A673 (cell line): ENCODE measurements around the gene PLPPR3. TPM values are rescaled to one million over a fixed set of nuclear protein-coding genes. Genes with fewer than 3 reads are reported as not detected.

Experiments
- BruUV-seq: library from RNA; stranded (reverse); fragments of 400-500 nt; replicated peaks from 2 replicates; lab custom pipeline; 2021; lab: Mats Ljungman, UMichigan
- CTCF ChIA-PET: fragments of 300-600 bp; sonication (Branson Sonifier 250); formaldehyde crosslinking; loops from one replicate; lab custom pipeline; 2022; ENCODE audit warnings: antibody characterized with exemption; lab: Charles Lee
- POLR2A ChIA-PET: fragments of 300-600 bp; sonication (Branson Sonifier 250); formaldehyde crosslinking; loops from one replicate; lab custom pipeline; 2022; ENCODE audit warnings: antibody characterized with exemption; ENCODE audit not compliant: low non-redundant PET; lab: Charles Lee
- DNase-seq: peaks from one replicate; pipeline ENCODE4 v3.0.0-alpha.2; 2015; ENCODE audit warnings: low spot score
- H3K27ac ChIP-seq: fragments of 200-600 bp; sonication (generic); 2 replicates; pipeline ENCODE4 v1.5.1; 2016; ENCODE audit warnings: mixed run types, low read depth, mild to moderate bottlenecking, mixed read lengths, antibody characterized with exemption, low read length; ENCODE audit not compliant: poor library complexity, severe bottlenecking
- H3K27me3 ChIP-seq: fragments of 200-600 bp; sonication (generic); replicated peaks from 2 replicates; pipeline ENCODE4 v1.6.1; 2017; ENCODE audit warnings: mixed run types, low read depth, mild to moderate bottlenecking, mixed read lengths, antibody characterized with exemption, low read length; ENCODE audit not compliant: insufficient read depth, poor library complexity
- H3K36me3 ChIP-seq: fragments of 200-600 bp; sonication (generic); 2 replicates; pipeline ENCODE4 v1.6.1; 2016; ENCODE audit warnings: mixed run types, mild to moderate bottlenecking, mixed read lengths, antibody characterized with exemption, low read length; ENCODE audit not compliant: insufficient read depth, poor library complexity, severe bottlenecking
- H3K4me1 ChIP-seq: fragments of 200-600 bp; sonication (generic); 2 replicates; pipeline ENCODE4 v1.6.1; 2017; ENCODE audit warnings: mixed run types, mild to moderate bottlenecking, mixed read lengths, antibody characterized with exemption, low read length; ENCODE audit not compliant: insufficient read depth, poor library complexity, severe bottlenecking
- H3K4me3 ChIP-seq: fragments of 200-600 bp; sonication (generic); 2 replicates; pipeline ENCODE4 v1.5.1; 2016; ENCODE audit warnings: low read depth, mixed run types, mild to moderate bottlenecking, mixed read lengths, low read length; ENCODE audit not compliant: poor library complexity, severe bottlenecking
- H3K9me3 ChIP-seq: fragments of 200-600 bp; sonication (generic); 2 replicates; pipeline ENCODE4 v1.6.1; 2016; ENCODE audit warnings: mixed run types, low read depth, mild to moderate bottlenecking, mixed read lengths, antibody characterized with exemption, low read length; ENCODE audit not compliant: poor library complexity, severe bottlenecking
- CTCF ChIP-seq: fragments of 300-800, 200-600 bp; sonication (generic); conservative IDR thresholded peaks from 2 replicates; pipeline ENCODE4 v1.5.1; 2017; ENCODE audit warnings: low read depth, mild to moderate bottlenecking, antibody characterized with exemption, low read length, moderate library complexity, mixed read lengths
- EZH2 ChIP-seq: fragments of 200-600 bp; sonication (generic); IDR thresholded peaks from 2 replicates; pipeline ENCODE4 v1.6.1; 2017; ENCODE audit warnings: borderline replicate concordance, low read depth, mild to moderate bottlenecking, mixed read lengths, antibody characterized with exemption, low read length; ENCODE audit not compliant: poor library complexity, severe bottlenecking
- intact Hi-C: fragments of 100-400 bp; cut with micrococcal nuclease; formaldehyde crosslinking; loops from one replicate; pipeline ENCODE4 v1.10.0; 2022; ENCODE audit not compliant: unreplicated experiment
- total RNA-seq: library from RNA; stranded (reverse); gene quantifications from 2 replicates; pipeline ENCODE4 v1.2.3, GENCODE V29; 2021

PLPPR3 gene
- total RNA-seq, 1 experiment from 2014 or later, result 13.3 TPM

DNA sequence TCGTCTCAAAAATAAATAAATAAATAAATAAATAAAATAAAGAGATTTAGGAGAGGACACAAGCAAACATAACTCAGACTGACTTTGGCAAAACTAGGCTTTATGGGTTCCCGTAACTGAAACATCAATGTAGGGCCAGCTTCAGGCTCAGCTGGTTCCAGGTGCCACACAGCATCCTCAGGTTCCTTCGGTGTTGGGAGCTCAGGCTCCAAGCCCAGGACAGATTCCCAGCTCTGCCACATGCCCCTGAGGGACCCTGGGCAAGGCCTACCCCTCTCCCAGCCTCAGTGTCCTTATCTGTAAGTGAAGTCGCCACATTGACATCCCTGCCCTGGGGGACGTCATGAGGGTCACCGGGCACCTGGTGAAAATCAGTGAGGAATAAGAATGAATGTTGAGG is 52.1 kb downstream of the PLPPR3 start:
- POLR2A ChIA-PET, result no interaction called here

GRCh38 chr19:768424-768823 is 53.3 kb downstream of the PLPPR3 start:
- DNase-seq, result no peak
- no TSS peak for BruUV-seq
- no peaks in the 10 kb centered on the region for H3K27me3 ChIP-seq
- no peak overlapping the region for H3K27ac ChIP-seq
- no peaks in the 10 kb centered on the region for H3K4me1 ChIP-seq
- TF ChIP-seq EZH2, result no peak
- no peak for TF ChIP-seq CTCF
- no peaks in the 10 kb centered on the region for H3K9me3 ChIP-seq
- intact Hi-C loops, result no loop called here
- POLR2A ChIA-PET, result no interaction called here
- no peaks in the 10 kb centered on the region for H3K36me3 ChIP-seq
- H3K4me3 ChIP-seq, result no peak overlapping the region
- CTCF ChIA-PET, result no interaction called here

More for the DNA sequence above, 52.1 kb downstream of the PLPPR3 start:
- no TSS peak for BruUV-seq
- H3K4me3 ChIP-seq, result no peak overlapping the region
- CTCF ChIA-PET, result interaction anchor here (0.5 to 1.2 kb wide), 4 partner anchors 14 to 213 kb away, joined by 3 to 15 read pairs (median 7); no protein-coding TSS in a partner anchor
- H3K27ac ChIP-seq, result no peak overlapping the region
- no peaks in the 10 kb centered on the region for H3K27me3 ChIP-seq
- H3K4me1 ChIP-seq, result no peaks in the 10 kb centered on the region
- intact Hi-C loops, result loop anchor here (2.0 to 5.0 kb wide), 3 partner anchors 93 to 213 kb away; partner anchors contain the start of gene WDR18
- no peaks in the 10 kb centered on the region for H3K36me3 ChIP-seq
- no peak for TF ChIP-seq EZH2
- TF ChIP-seq CTCF, result no peak
- DNase-seq, result no peak
- no peaks in the 10 kb centered on the region for H3K9me3 ChIP-seq

DNA sequence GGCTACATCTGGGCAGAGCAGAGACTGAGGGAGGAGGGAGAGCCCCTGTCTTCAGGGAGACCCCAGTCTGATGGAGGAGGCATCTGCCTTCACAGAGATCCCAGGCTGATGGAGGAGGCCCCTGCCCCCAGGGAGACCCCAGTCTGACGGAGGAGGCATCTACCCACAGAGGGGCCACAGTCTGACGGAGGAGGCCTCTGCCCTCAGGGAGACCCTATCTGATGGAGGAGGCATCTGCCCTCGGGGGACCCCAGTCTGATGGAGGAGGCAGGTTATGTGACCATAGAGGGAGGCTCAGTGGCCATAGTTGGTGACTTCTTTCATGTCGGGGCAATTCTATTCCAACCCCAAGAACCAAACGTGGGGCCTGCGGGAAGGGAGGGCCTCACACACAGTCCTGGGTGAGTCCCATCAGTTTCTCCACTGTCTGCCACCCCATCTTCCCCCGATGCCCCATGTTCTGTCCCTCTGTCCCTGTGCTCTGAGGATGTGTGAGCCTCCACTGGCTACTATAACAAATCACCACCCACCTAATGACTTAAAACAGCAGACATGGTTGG is 56.5 kb downstream of the PLPPR3 start:
- Histone ChIP-seq H3K27ac (no peak overlapping the region), H3K4me1 (no peaks in the 10 kb centered on the region), H3K9me3 (no peaks in the 10 kb centered on the region), H3K27me3 (no peaks in the 10 kb centered on the region), H3K36me3 (no peaks in the 10 kb centered on the region), H3K4me3 (no peak overlapping the region)
- ChIA-PET CTCF (no interaction called here), POLR2A (no interaction called here)
- BruUV-seq, result no TSS peak
- DNase-seq, result no peak
- TF ChIP-seq CTCF (no peak), EZH2 (no peak)
- intact Hi-C loops, result no loop called here
